GM19351 (cell line): Measurements from ENCODE around the gene NHSL1.
A peak's percentile ranks its signal among the peaks of the same experiment; 100 is the strongest.

ENCODE experiments used
- ATAC-seq: cut with Tn5 transposase; IDR thresholded peaks from one replicate; pipeline ENCODE4 v1.9.1; 2021; ENCODE audit warnings: mild to moderate bottlenecking, moderate library complexity; ENCODE audit not compliant: unreplicated experiment

Gene NHSL1

GRCh38 chr6:138405816-138406413 is 93.4 kb downstream of the NHSL1 start:
- ATAC-seq = no peak

- ATAC-seq = peak; percentile 12
Measured at GRCh38 chr6:138404666-138405337, 94.5 kb downstream of the NHSL1 start.

- ATAC-seq = peak; percentile 84
Measured at GRCh38 chr6:138403801-138404665, 95.3 kb downstream of the NHSL1 start, which contains the start of gene HEBP2. Gene HEBP2, plus strand, starts transcription at chr6:138404223. Its CDS starts 273 bp downstream, at chr6:138404496.

GRCh38 chr6:138403324-138403800 is 95.9 kb downstream of the NHSL1 start:
- peak; percentile 24 for ATAC-seq

- ATAC-seq = no peak
Measured at GRCh38 chr6:138402838-138403187, 96.5 kb downstream of the NHSL1 start.

GRCh38 chr6:138401960-138402837 is 97.1 kb downstream of the NHSL1 start:
- no peak for ATAC-seq

GRCh38 chr6:138400326-138400725 is 99.0 kb downstream of the NHSL1 start:
- ATAC-seq = no peak

GRCh38 chr6:138397128-138398122 is 101.9 kb downstream of the NHSL1 start:
- ATAC-seq = no peak

- no peak for ATAC-seq
Measured at GRCh38 chr6:138396709-138397108, 102.6 kb downstream of the NHSL1 start.

GRCh38 chr6:138393871-138394783 is 105.2 kb downstream of the NHSL1 start:
- ATAC-seq = peak; percentile 80

GRCh38 chr6:138389551-138389950 is 109.7 kb downstream of the NHSL1 start:
- no peak for ATAC-seq

GRCh38 chr6:138387577-138388368 is 111.5 kb downstream of the NHSL1 start:
- ATAC-seq = no peak

- no peak for ATAC-seq
Measured at GRCh38 chr6:138386897-138387296, 112.4 kb downstream of the NHSL1 start.

- no peak for ATAC-seq
Measured at GRCh38 chr6:138383776-138384175, 115.5 kb downstream of the NHSL1 start.

GRCh38 chr6:138382498-138383265 is 116.6 kb downstream of the NHSL1 start:
- ATAC-seq = no peak

- ATAC-seq = no peak
Measured at GRCh38 chr6:138378463-138378862, 120.8 kb downstream of the NHSL1 start.

- no peak for ATAC-seq
Measured at GRCh38 chr6:138377844-138378243, 121.5 kb downstream of the NHSL1 start, which contains the start of gene SMIM28. Gene SMIM28, plus strand, starts transcription at chr6:138377905. Its CDS starts 168 bp downstream, at chr6:138378073.
